Fibroblast of skin of back (primary cell): ENCODE data around the gene EFCAB12. TPM values are rescaled to one million over a fixed set of nuclear protein-coding genes. Genes with fewer than 3 reads are reported as not detected.

ENCODE experiments used
- DNase-seq: peaks from one replicate; pipeline ENCODE4 v3.0.0-alpha.2; 2013
- polyA plus RNA-seq, 2 experiments: library from polyadenylated mRNA; unstranded; fragments of 120-200 nt; gene quantifications; one replicate each; pipeline ENCODE4 v1.2.1, GENCODE V29; 2013; ENCODE audit not compliant: insufficient read length in 2 of 2

Gene EFCAB12
- polyA plus RNA-seq (2013, experiment 1 of 2; ENCODE audit: insufficient read length), result 0.07 TPM
- 0.07 TPM for polyA plus RNA-seq (2013, experiment 2 of 2; ENCODE audit: insufficient read length)

GRCh38 chr3:129428376-129429079, at the start of gene EFCAB12:
Gene EFCAB12, minus strand, starts transcription at chr3:129428636. Its CDS starts 148 bp downstream, at chr3:129428488.
- peak; percentile 88 for DNase-seq

GRCh38 chr3:129476586-129476985, 48.1 kb upstream of the EFCAB12 start:
- DNase-seq, result no peak

- no peak for DNase-seq
These were observed 47.4 kb upstream of the EFCAB12 start for GRCh38 chr3:129475863-129476262.

GRCh38 chr3:129474984-129475804, 46.8 kb upstream of the EFCAB12 start:
- no peak for DNase-seq

GRCh38 chr3:129473769-129474152, 45.3 kb upstream of the EFCAB12 start:
- DNase-seq, result no peak

GRCh38 chr3:129473067-129473768, 44.8 kb upstream of the EFCAB12 start:
- DNase-seq, result no peak

- DNase-seq, result no peak
These were observed 42.4 kb upstream of the EFCAB12 start for GRCh38 chr3:129470861-129471260.

GRCh38 chr3:129469026-129469425, 40.6 kb upstream of the EFCAB12 start:
- DNase-seq, result no peak

- no peak for DNase-seq
These were observed 39.5 kb upstream of the EFCAB12 start for GRCh38 chr3:129467932-129468331.

GRCh38 chr3:129463716-129464115, 35.3 kb upstream of the EFCAB12 start:
- DNase-seq, result no peak

GRCh38 chr3:129463094-129463493, 34.7 kb upstream of the EFCAB12 start:
- DNase-seq, result no peak

- DNase-seq, result no peak
These were observed 34.0 kb upstream of the EFCAB12 start for GRCh38 chr3:129462361-129462968.

- DNase-seq, result no peak
These were observed 33.2 kb upstream of the EFCAB12 start for GRCh38 chr3:129461461-129462146.

- DNase-seq, result peak; percentile 37
These were observed 32.6 kb upstream of the EFCAB12 start for GRCh38 chr3:129461022-129461421.

GRCh38 chr3:129460572-129460971, 32.1 kb upstream of the EFCAB12 start:
- DNase-seq, result no peak

- no peak for DNase-seq
These were observed 31.7 kb upstream of the EFCAB12 start for GRCh38 chr3:129460155-129460554.

- no peak for DNase-seq
These were observed 25.3 kb upstream of the EFCAB12 start for GRCh38 chr3:129453732-129454131.

- no peak for DNase-seq
These were observed 21.1 kb upstream of the EFCAB12 start for GRCh38 chr3:129449279-129450115.

- no peak for DNase-seq
These were observed 19.9 kb upstream of the EFCAB12 start for GRCh38 chr3:129448186-129448895.

GRCh38 chr3:129446926-129447325, 18.5 kb upstream of the EFCAB12 start:
- no peak for DNase-seq
